Effector memory CD8-positive, alpha-beta T cell (primary cell): Measurements from ENCODE around the gene MAP3K6.

Experiments used
- ATAC-seq: fragments of 150-1000 bp; cut with Tn5 transposase; replicated peaks from 2 replicates; pipeline ENCODE4 v1.10.0; 2021; ENCODE audit warnings: mild to moderate bottlenecking, moderate library complexity
- DNase-seq, 3 experiments: peaks; one replicate each; pipeline ENCODE4 v3.0.0; 2021
- H3K27ac Mint-ChIP-seq, 2 donors: one replicate each; pipeline ENCODE4 v1.8.0; 2022; ENCODE audit warnings: mild to moderate bottlenecking in 2 of 2, mixed read lengths in 2 of 2, moderate library complexity in 2 of 2
- H3K27me3 Mint-ChIP-seq, 2 donors: one replicate each; pipeline ENCODE4 v1.8.0; 2022; ENCODE audit warnings: mixed read lengths in 2 of 2
- H3K36me3 Mint-ChIP-seq: one replicate; pipeline ENCODE4 v1.8.0; 2022; ENCODE audit warnings: mild to moderate bottlenecking, moderate library complexity, mixed read lengths; ENCODE audit not compliant: insufficient read depth
- H3K4me1 Mint-ChIP-seq, 2 donors: one replicate each; pipeline ENCODE4 v1.8.0; 2022; ENCODE audit warnings: low read depth in 2 of 2, mixed read lengths in 2 of 2
- H3K4me3 Mint-ChIP-seq, 2 donors: one replicate each; pipeline ENCODE4 v1.8.0; 2022; ENCODE audit warnings: mild to moderate bottlenecking in 2 of 2, mixed read lengths in 2 of 2, moderate library complexity in 2 of 2
- H3K9me3 Mint-ChIP-seq, 2 donors: one replicate each; pipeline ENCODE4 v1.8.0; 2022; ENCODE audit warnings: mixed read lengths in 2 of 2

MAP3K6 gene

DNA sequence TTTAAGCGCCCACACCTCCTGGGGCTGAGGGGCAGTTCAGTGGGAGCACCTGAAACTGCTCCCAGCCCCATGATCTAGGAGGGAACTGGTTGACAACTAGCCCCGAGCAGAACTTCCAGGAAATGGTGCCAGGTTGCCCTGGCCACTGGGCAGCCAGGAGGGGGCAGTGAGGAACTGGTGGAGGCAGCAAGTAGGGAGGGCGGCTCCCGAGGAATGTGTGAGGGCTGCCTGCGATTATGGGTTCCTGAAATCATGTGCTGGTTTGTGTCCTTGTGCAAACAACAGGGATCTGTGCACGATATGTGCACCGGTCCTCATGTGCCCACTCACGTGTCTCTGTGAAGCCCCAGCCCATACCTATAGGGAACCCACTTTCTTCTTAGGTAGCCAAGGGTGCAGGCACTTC lies 35.6 kb upstream of the MAP3K6 start:
- Mint-ChIP-seq H3K27ac (peak overlapping the region in 1 of 2 donors; percentile 32), H3K4me1 (peaks cover 5 to 22% of the 10 kb centered on the region in 2 donors)

DNA sequence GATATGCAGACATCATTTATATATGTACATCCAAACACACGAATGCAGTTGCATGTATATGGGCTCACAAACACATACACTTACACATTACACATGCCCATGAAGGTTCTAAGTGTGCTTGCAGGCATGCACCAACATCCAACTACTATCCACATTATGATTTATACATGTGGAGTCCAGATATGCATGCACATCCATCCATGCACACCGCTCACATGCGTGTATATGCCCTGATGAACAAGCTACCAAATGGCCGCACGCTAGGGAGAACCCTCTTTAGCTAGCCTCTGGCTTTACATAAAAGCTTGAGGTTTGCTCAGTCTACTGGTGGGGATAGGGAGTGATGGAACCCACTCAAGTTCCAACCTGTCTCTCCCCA lies 34.2 kb upstream of the MAP3K6 start:
- DNase-seq (no peak), ATAC-seq (no peak)
- H3K4me3 Mint-ChIP-seq = no peak overlapping the region
- peaks cover 5 to 22% of the 10 kb centered on the region in 2 donors for H3K4me1 Mint-ChIP-seq
- no peaks in the 10 kb centered on the region for H3K27me3 Mint-ChIP-seq
- peaks cover 11% of the 10 kb centered on the region for H3K36me3 Mint-ChIP-seq
- no peaks in the 10 kb centered on the region for H3K9me3 Mint-ChIP-seq
- H3K27ac Mint-ChIP-seq = peak overlapping the region in 1 of 2 donors; percentile 85

More for the DNA sequence above, 35.6 kb upstream of the MAP3K6 start:
- H3K27me3 Mint-ChIP-seq = no peaks in the 10 kb centered on the region
- peaks cover 8% of the 10 kb centered on the region for H3K36me3 Mint-ChIP-seq
- H3K9me3 Mint-ChIP-seq = no peaks in the 10 kb centered on the region
- no peak for ATAC-seq
- DNase-seq = no peak
- H3K4me3 Mint-ChIP-seq = no peak overlapping the region

DNA sequence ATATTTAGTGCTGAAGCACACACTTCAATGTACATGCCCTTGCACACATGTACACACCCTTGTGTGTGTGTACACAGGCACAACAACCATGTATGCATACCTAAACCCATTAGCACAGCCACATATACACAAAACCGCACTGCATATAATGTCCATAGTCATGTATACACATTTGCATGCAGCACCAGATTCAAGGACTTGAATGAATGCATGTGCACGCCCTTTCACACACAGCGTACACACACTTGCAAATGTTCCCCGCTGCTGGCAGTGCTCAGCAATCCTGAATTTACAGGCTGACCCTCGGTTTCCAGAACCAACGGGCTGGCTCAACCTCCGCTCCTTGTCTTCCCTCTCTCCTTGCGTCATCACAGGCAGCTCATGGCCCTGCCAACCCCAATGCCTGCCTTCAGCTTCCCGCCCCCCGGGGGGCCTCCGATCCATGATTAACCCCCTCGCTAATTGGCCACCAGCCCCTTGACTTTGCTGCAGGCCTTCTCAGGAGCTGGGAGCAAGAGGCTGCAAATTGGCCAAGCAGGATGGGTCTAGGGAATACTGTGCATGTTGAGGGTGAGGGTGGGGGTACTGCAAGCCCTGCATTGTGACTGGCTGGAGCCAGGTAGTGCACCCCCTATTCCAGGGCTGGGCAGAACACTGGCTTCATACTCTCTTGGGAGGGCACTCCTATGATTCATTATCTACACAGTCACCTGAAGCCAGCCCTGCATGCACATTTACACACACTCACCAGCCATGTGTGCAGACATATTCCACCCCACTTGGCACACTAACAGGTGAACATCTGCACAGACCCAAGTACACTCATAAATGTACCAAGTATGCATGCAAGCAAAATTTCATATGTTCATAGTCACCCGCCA lies 33.6 kb upstream of the MAP3K6 start:
- H3K36me3 Mint-ChIP-seq = peaks cover 14% of the 10 kb centered on the region
- peak overlapping the region in 1 of 2 donors; percentile 85 for H3K27ac Mint-ChIP-seq
- ATAC-seq (no peak), DNase-seq (no peak)
- no peaks in the 10 kb centered on the region for H3K27me3 Mint-ChIP-seq
- no peak overlapping the region for H3K4me3 Mint-ChIP-seq
- no peaks in the 10 kb centered on the region for H3K9me3 Mint-ChIP-seq
- H3K4me1 Mint-ChIP-seq = peaks cover 5 to 26% of the 10 kb centered on the region in 2 donors

DNA sequence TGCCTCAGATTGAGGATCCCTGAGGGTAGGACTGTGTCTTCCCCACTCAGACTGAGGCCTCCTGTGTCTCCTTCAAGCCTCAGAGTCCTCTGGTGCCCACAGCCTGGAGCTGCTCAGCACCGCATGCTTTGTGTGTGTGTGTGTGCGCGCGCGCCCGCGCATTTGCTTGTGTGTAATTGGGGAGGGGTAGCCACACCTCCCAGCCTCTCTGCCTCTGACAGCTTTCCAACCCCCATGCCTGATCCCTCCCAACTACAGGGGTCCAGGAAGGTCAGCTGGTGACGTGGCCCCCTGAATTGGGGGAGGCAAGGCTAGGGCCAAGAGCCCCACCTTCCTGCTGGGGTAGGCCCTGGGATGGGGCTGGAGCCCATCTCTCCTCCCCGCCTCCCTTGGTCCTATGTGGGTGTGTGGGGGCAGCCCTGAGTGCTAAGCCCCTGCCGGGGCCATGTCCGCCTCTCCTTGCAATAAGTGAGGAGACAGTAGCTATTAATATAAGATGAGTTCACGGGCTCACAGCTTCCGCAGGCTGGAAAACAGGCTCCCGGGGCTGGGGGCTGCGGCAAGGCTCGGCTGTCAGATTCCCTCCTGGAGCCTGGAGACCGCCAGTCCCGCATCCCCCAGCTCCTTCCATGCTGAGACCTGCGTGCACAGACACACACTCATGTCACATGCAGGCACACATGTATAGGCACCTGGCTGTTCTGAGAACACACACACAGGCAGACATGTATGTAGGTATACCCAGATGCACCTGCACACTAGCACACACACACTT lies 32.7 kb upstream of the MAP3K6 start:
- H3K27ac Mint-ChIP-seq = peak overlapping the region; percentile 72 to 81
- H3K27me3 Mint-ChIP-seq = no peaks in the 10 kb centered on the region
- H3K4me3 Mint-ChIP-seq = no peak overlapping the region
- DNase-seq (no peak), ATAC-seq (no peak)
- peaks cover 8 to 26% of the 10 kb centered on the region in 2 donors for H3K4me1 Mint-ChIP-seq
- H3K36me3 Mint-ChIP-seq = peaks cover 14% of the 10 kb centered on the region
- H3K9me3 Mint-ChIP-seq = no peaks in the 10 kb centered on the region

DNA sequence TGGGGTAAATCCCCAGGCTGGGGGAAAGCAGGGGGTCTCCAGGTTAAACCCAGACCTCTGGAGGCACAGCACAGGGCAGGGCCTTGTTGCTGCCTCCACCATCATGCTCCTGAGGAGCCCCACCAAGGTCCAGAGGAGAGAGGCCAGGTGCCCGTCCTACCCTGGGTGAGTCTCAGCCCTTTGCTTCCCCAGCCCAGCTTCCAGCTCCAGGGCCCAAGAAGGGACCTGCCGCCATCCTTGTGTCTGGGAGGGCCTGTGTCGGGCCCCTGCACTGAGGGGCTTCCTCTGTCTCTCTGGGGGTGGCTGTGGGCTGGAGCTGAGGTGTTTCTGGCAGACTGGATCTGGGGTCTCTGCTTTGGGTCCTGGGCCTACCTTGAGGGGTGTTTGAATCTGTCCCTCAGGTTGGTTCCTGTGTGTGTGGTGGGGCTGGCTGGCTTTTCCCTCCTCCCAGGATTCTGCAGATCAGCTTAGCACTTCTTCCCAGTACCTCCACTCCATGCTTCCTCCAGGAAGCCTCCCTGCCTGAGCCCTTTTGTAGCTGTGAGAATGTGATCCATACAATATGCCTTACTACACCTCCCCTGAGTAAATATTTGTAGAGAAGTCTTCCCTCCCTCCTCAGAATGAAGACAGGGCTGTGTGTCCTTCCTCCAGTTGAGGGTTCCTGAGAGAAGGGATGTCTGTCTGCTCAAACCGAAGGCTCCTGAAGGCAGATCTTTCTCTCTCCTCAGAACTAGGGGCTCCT lies 31.8 kb upstream of the MAP3K6 start:
- Mint-ChIP-seq H3K4me1 (peaks cover 4 to 21% of the 10 kb centered on the region in 2 donors), H3K4me3 (no peak overlapping the region), H3K36me3 (peaks cover 15% of the 10 kb centered on the region), H3K27ac (peak overlapping the region; percentile 72 to 81), H3K9me3 (no peaks in the 10 kb centered on the region), H3K27me3 (no peaks in the 10 kb centered on the region)
- DNase-seq (no peak), ATAC-seq (no peak)

DNA sequence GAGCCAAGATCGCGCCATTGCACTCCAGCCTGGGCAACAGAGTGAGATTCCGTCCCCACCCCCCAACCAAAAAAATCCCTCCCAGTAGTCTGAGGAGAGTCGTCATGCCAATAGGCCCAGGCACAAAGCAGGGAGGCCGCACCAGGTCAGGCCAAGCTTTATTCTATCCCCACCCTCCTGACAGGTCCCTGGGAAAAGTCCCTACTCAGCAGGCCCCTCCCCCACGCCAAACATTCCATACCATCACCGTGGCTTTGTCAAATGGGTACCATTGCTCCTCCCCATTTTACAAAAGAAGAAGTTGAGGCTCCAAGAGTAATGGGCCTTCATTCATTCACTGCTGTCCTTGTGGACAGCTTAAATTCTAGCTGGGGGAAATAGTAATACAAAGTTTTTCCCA lies 31.0 kb upstream of the MAP3K6 start:
- Mint-ChIP-seq H3K4me1 (peaks cover 4 to 15% of the 10 kb centered on the region in 2 donors), H3K27me3 (no peaks in the 10 kb centered on the region), H3K36me3 (peaks cover 20% of the 10 kb centered on the region), H3K27ac (no peak overlapping the region), H3K4me3 (no peak overlapping the region), H3K9me3 (no peaks in the 10 kb centered on the region)
- ATAC-seq (no peak), DNase-seq (no peak)

DNA sequence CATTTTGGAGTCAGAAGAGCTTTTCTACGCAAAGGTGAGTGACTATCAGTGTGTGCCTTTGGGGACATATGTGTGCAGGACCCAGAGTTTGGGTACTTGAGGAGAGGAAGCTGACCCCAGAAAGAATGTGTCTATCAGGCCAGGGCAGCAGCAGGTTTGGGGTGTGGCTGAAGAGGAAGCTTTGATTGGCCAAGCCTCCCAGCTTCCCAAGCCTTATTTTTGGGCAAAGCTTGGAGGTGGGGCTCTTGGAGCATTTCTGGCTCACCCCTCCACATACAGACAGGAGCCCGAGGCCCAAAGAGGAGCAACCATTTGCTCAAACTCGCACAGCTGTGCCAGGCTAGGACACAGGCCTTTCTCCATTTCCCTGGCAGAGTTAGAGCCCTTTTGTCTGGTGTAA lies 30.3 kb upstream of the MAP3K6 start:
- Mint-ChIP-seq H3K9me3 (no peaks in the 10 kb centered on the region), H3K27me3 (peaks cover 0 to 5% of the 10 kb centered on the region in 2 donors), H3K4me3 (no peak overlapping the region), H3K36me3 (peaks cover 24% of the 10 kb centered on the region), H3K4me1 (peaks cover 7 to 16% of the 10 kb centered on the region in 2 donors), H3K27ac (no peak overlapping the region)
- ATAC-seq = no peak
- no peak for DNase-seq

DNA sequence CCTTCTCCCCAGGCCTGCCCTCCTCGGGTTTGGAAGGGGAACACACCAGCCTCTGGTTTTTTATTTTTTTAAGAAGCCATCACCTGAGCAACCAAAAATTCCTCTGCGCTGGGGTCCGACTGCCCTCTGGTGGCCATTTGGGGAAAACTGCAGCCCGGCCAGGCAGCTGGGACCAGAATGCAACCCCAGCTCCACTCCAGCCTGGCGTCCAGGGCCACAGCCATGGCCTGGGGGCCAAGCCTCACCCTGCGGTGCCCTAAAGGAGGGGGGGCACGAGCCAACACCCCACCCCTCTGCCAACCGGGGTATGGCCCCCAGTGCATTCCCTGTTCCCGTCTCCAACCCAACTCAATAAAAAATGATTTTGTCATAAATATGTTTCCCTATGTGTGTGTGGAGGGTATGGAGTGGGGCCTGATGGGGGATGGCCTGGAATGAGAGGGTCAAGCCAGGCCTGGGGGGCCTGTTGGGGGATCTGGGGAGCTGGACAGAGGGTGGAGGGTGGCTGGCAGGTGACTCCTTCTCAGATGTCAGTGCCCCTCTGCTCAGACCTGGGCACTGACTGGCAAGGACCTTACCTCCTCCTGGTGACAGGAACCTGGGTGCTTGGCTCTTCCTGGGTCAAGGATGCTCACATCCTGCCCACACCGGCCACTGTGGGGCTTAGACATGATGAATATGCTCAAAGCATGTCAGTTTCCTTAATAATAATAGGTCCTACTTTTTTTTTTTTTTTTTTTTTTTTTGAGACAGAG lies 28.9 kb upstream of the MAP3K6 start:
- ATAC-seq (peak; percentile 43), DNase-seq (peak; percentile 73 to 84 (median 80))
- Mint-ChIP-seq H3K27me3 (peaks cover 0 to 10% of the 10 kb centered on the region in 2 donors), H3K4me1 (peaks cover 14 to 19% of the 10 kb centered on the region in 2 donors), H3K4me3 (no peak overlapping the region), H3K36me3 (peaks cover 24% of the 10 kb centered on the region), H3K9me3 (no peaks in the 10 kb centered on the region), H3K27ac (peak overlapping the region in 1 of 2 donors; percentile 8)

DNA sequence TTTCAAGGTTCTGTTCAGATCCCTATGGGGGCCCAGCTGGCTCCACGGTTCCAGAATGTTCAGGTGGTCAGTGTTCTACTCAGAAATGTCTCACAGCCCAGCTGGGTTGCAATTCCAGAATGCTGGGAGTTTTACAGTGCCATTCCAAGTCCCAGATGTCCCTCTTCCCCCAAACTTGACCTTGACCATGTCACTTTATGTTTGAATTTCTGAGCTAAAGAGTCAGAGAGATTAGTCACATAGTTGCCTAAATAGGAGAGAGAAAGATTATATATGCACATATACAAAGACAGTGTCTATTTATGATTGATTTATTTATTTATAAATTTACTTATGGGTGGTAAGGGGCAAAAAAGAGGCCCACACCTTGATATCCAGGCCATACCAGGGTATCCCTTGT lies 28.2 kb upstream of the MAP3K6 start:
- H3K4me1 Mint-ChIP-seq = peaks cover 14 to 15% of the 10 kb centered on the region in 2 donors
- H3K9me3 Mint-ChIP-seq = no peaks in the 10 kb centered on the region
- no peak overlapping the region for H3K4me3 Mint-ChIP-seq
- H3K27me3 Mint-ChIP-seq = peaks cover 0 to 10% of the 10 kb centered on the region in 2 donors
- ATAC-seq = no peak
- DNase-seq = no peak
- H3K36me3 Mint-ChIP-seq = peaks cover 24% of the 10 kb centered on the region
- peak overlapping the region in 1 of 2 donors; percentile 8 for H3K27ac Mint-ChIP-seq

DNA sequence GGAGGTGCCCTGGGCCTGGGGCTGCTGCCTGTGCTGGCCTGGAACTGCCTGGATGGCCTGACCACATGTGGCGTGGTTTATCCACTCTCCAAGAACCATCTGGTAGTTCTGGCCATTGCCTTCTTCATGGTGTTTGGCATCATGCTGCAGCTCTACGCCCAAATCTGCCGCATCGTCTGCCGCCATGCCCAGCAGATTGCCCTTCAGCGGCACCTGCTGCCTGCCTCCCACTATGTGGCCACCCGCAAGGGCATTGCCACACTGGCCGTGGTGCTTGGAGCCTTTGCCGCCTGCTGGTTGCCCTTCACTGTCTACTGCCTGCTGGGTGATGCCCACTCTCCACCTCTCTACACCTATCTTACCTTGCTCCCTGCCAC lies 27.5 kb upstream of the MAP3K6 start:
- no peaks in the 10 kb centered on the region for H3K9me3 Mint-ChIP-seq
- ATAC-seq = no peak
- peak overlapping the region in 1 of 2 donors; percentile 26 for H3K4me3 Mint-ChIP-seq
- DNase-seq = no peak
- peaks cover 14 to 15% of the 10 kb centered on the region in 2 donors for H3K4me1 Mint-ChIP-seq
- H3K36me3 Mint-ChIP-seq = peaks cover 24% of the 10 kb centered on the region
- no peak overlapping the region for H3K27ac Mint-ChIP-seq
- H3K27me3 Mint-ChIP-seq = peaks cover 0 to 10% of the 10 kb centered on the region in 2 donors

DNA sequence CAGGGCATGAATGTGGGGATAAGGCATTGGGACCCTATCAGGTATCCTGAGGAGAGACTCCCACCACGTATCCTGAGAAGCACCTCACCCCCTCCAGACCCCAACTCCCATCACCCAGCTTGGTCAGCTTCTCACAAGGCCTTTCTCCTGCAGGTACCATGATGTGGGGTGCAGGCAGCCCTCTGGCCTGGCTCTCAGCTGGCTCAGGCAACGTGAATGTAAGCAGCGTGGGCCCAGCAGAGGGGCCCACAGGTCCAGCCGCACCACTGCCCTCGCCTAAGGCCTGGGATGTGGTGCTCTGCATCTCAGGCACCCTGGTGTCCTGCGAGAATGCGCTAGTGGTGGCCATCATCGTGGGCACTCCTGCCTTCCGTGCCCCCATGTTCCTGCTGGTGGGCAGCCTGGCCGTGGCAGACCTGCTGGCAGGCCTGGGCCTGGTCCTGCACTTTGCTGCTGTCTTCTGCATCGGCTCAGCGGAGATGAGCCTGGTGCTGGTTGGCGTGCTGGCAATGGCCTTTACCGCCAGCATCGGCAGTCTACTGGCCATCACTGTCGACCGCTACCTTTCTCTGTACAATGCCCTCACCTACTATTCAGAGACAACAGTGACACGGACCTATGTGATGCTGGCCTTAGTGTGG lies 27.0 kb upstream of the MAP3K6 start:
- Mint-ChIP-seq H3K27ac (no peak overlapping the region), H3K4me3 (peak overlapping the region; percentile 20 to 93), H3K4me1 (peaks cover 14 to 15% of the 10 kb centered on the region in 2 donors), H3K27me3 (peaks cover under 1 to 12% of the 10 kb centered on the region in 2 donors), H3K36me3 (peaks cover 24% of the 10 kb centered on the region), H3K9me3 (no peaks in the 10 kb centered on the region)
- no peak for DNase-seq
- no peak for ATAC-seq
